HG02759 (cell line): ENCODE measurements around the gene RASL10B.

Source experiments
- ATAC-seq: cut with Tn5 transposase; IDR thresholded peaks from one replicate; pipeline ENCODE4 v1.9.1; 2021; ENCODE audit warnings: mild to moderate bottlenecking, moderate library complexity; ENCODE audit not compliant: unreplicated experiment

Gene RASL10B

GRCh38 chr17:35716897-35717465, 14.5 kb upstream of the RASL10B start:
- no peak for ATAC-seq

GRCh38 chr17:35717475-35717874, 14.0 kb upstream of the RASL10B start:
- ATAC-seq: no peak

- no peak for ATAC-seq
These were observed 7.7 kb upstream of the RASL10B start for GRCh38 chr17:35723735-35724134.

- ATAC-seq: no peak
These were observed 6.4 kb upstream of the RASL10B start for GRCh38 chr17:35725058-35725457.

- ATAC-seq: no peak
These were observed 5.7 kb upstream of the RASL10B start for GRCh38 chr17:35725802-35726126.

GRCh38 chr17:35726127-35726952, 5.1 kb upstream of the RASL10B start:
- no peak for ATAC-seq

- ATAC-seq: no peak
These were observed 4.4 kb upstream of the RASL10B start for GRCh38 chr17:35726953-35727460.

- ATAC-seq: no peak
These were observed 3.8 kb upstream of the RASL10B start for GRCh38 chr17:35727635-35728034.

GRCh38 chr17:35728551-35728950, 2.9 kb upstream of the RASL10B start:
- no peak for ATAC-seq

- ATAC-seq: no peak
These were observed 2.0 kb upstream of the RASL10B start for GRCh38 chr17:35729405-35729833.

- ATAC-seq: no peak
These were observed 936 bp upstream of the RASL10B start for GRCh38 chr17:35730400-35731005.

GRCh38 chr17:35731917-35732805, 722 bp downstream of the RASL10B start:
- ATAC-seq: no peak

GRCh38 chr17:35732806-35733136, 1.3 kb downstream of the RASL10B start:
- no peak for ATAC-seq

- no peak for ATAC-seq
These were observed 1.9 kb downstream of the RASL10B start for GRCh38 chr17:35733366-35733765.

- no peak for ATAC-seq
These were observed 3.0 kb downstream of the RASL10B start for GRCh38 chr17:35734396-35734795.

GRCh38 chr17:35735036-35735805, 3.8 kb downstream of the RASL10B start:
- no peak for ATAC-seq

- no peak for ATAC-seq
These were observed 4.8 kb downstream of the RASL10B start for GRCh38 chr17:35736236-35736635.

GRCh38 chr17:35738519-35739133, 7.2 kb downstream of the RASL10B start:
- ATAC-seq: no peak

- no peak for ATAC-seq
These were observed 8.8 kb downstream of the RASL10B start for GRCh38 chr17:35740216-35740615.
